ENCODE data around the gene APMAP.

DNA sequence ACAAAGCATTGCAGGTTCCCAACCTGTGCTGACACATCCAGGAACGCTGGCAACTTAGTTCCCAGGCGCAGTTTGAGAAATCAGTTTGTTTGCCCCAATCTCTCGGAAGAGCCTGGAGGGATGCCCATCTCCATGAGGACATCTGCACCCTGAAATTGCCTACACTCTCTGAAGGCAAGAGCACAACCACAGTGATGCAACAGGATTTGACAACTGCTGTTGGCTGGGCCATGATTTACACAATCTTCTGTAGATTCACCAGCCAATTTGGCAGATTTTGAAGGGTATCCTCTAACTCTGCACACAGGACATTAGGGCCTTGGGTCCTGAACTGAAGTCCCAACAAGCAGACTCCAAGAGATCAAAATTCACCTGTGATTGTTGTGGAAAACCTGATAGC, 3.4 kb downstream of the APMAP start:
- TF ChIP-seq CTCF (IDR thresholded peaks at IDR 0.05) (no peak), ZFX (IDR thresholded peaks at IDR 0.05; ENCODE audit: borderline replicate concordance) (no peak)

Data from 22Rv1 (cell line).